Measurements from ENCODE around the gene QRFP.
"Not testable (repeated sequence)": the region's sequence is repeated elsewhere in the genome, so short reads cannot be mapped to it uniquely, and the experiment has no call there.

The QRFP gene

GRCh38 chr9:130854092-130854491 lies 42.5 kb downstream of the QRFP start:
- no peak overlapping the region for H3K27ac ChIP-seq

GRCh38 chr9:130852801-130853200 lies 43.8 kb downstream of the QRFP start:
- no peak overlapping the region for H3K27ac ChIP-seq
- TF ChIP-seq ZFX (IDR thresholded peaks at IDR 0.05; ENCODE audit: borderline replicate concordance) (no peak), CTCF (IDR thresholded peaks at IDR 0.05) (no peak)

More at GRCh38 chr9:130854092-130854491, 42.5 kb downstream of the QRFP start:
- TF ChIP-seq CTCF (IDR thresholded peaks at IDR 0.05), result no peak
- TF ChIP-seq ZFX (IDR thresholded peaks at IDR 0.05; ENCODE audit: borderline replicate concordance), result no peak

GRCh38 chr9:130849356-130849755 lies 47.3 kb downstream of the QRFP start:
- TF ChIP-seq ZFX (IDR thresholded peaks at IDR 0.05; ENCODE audit: borderline replicate concordance), result no peak
- TF ChIP-seq CTCF (IDR thresholded peaks at IDR 0.05), result no peak
- H3K27ac ChIP-seq, result no peak overlapping the region

- not testable (repeated sequence) for H3K27ac ChIP-seq
Measured at GRCh38 chr9:130848514-130848913, 48.1 kb downstream of the QRFP start.

- TF ChIP-seq CTCF (IDR thresholded peaks at IDR 0.05) (no peak), ZFX (IDR thresholded peaks at IDR 0.05; ENCODE audit: borderline replicate concordance) (no peak)
- no peak overlapping the region for H3K27ac ChIP-seq
Measured at GRCh38 chr9:130847306-130848217, 49.0 kb downstream of the QRFP start.

GRCh38 chr9:130846487-130847305 lies 49.9 kb downstream of the QRFP start:
- H3K27ac ChIP-seq, result no peak overlapping the region
- TF ChIP-seq CTCF (IDR thresholded peaks at IDR 0.05), result no peak
- TF ChIP-seq ZFX (IDR thresholded peaks at IDR 0.05; ENCODE audit: borderline replicate concordance), result no peak

- H3K27ac ChIP-seq, result no peak overlapping the region
- no peak for TF ChIP-seq CTCF (IDR thresholded peaks at IDR 0.05)
- no peak for TF ChIP-seq ZFX (IDR thresholded peaks at IDR 0.05; ENCODE audit: borderline replicate concordance)
Measured at GRCh38 chr9:130845901-130846481, 50.6 kb downstream of the QRFP start.

Measured in 22Rv1 (cell line).